Gastrocnemius medialis (tissue), 4 donors: ENCODE measurements around the gene VASH1.
"Not testable (repeated sequence)": the region's sequence is repeated elsewhere in the genome, so short reads cannot be mapped to it uniquely, and the experiment has no call there.

Source experiments
- CTCF ChIP-seq, 5 experiments: fragments of 450-650 bp in 3 of 5; fragments of 200-600 bp in 2 of 5; sonication (generic) in 2 of 5; IDR thresholded peaks in 4 of 5; conservative IDR thresholded peaks in 1 of 5; 1 replicate in 4 of 5; 2 replicates in 1 of 5; pipeline ENCODE4 v1.5.1; 2016 to 2019; ENCODE audit warnings: antibody characterized with exemption in 5 of 5, mild to moderate bottlenecking in 3 of 5, moderate library complexity in 3 of 5
- POLR2A ChIP-seq, 2 donors: fragments of 450-650 bp; IDR thresholded peaks; one replicate each; pipeline ENCODE4 v1.6.1; 2017; ENCODE audit warnings: antibody characterized with exemption in 2 of 2, mild to moderate bottlenecking in 2 of 2, moderate library complexity in 2 of 2

GRCh38 chr14:76721506-76721905 is 39.8 kb upstream of the VASH1 start:
- not testable (repeated sequence) for TF ChIP-seq CTCF (IDR thresholded peaks at IDR 0.05 in 4 of 5, conservative IDR thresholded peaks at IDR 0.05 in 1 of 5); POLR2A (IDR thresholded peaks at IDR 0.05)
